Activated CD4-positive, CD25-positive, alpha-beta regulatory T cell treated with anti-CD3 and anti-CD28 coated beads, Interleukin-2, amount 50 U/mL, for 16 hours (primary cell): ENCODE results near the gene GHSR.

Source experiments
- DNase-seq: peaks from one replicate; pipeline ENCODE4 v3.0.0-alpha.2; 2020; ENCODE audit warnings: low read depth, low spot score

Gene GHSR

GRCh38 chr3:172438186-172438585 lies 10.1 kb downstream of the GHSR start:
- DNase-seq, result no peak

- no peak for DNase-seq
Measured at GRCh38 chr3:172437713-172438112, 10.5 kb downstream of the GHSR start.

- DNase-seq, result no peak
Measured at GRCh38 chr3:172415323-172415722, 32.9 kb downstream of the GHSR start.

GRCh38 chr3:172411478-172411947 lies 36.7 kb downstream of the GHSR start:
- no peak for DNase-seq

GRCh38 chr3:172410702-172411477 lies 37.4 kb downstream of the GHSR start:
- DNase-seq, result no peak

GRCh38 chr3:172407872-172408271 lies 40.4 kb downstream of the GHSR start:
- DNase-seq, result no peak

GRCh38 chr3:172405914-172406313 lies 42.3 kb downstream of the GHSR start:
- no peak for DNase-seq

GRCh38 chr3:172404237-172404962 lies 43.9 kb downstream of the GHSR start:
- DNase-seq, result no peak

GRCh38 chr3:172402892-172403643 lies 45.2 kb downstream of the GHSR start:
- no peak for DNase-seq

GRCh38 chr3:172402090-172402489 lies 46.2 kb downstream of the GHSR start:
- no peak for DNase-seq

GRCh38 chr3:172398484-172398883 lies 49.8 kb downstream of the GHSR start:
- DNase-seq, result no peak

- no peak for DNase-seq
Measured at GRCh38 chr3:172397716-172398405, 50.4 kb downstream of the GHSR start.

- DNase-seq, result no peak
Measured at GRCh38 chr3:172396400-172396799, 51.9 kb downstream of the GHSR start.

GRCh38 chr3:172394692-172395091 lies 53.6 kb downstream of the GHSR start:
- DNase-seq, result no peak
